GM10248 (cell line): ENCODE measurements around the gene ZBTB38.

Experiments
- CTCF ChIA-PET: fragments of 300-600 bp; sonication (Branson Sonifier 250); formaldehyde crosslinking; extraction: SDS; loops from one replicate; lab custom pipeline; 2021; ENCODE audit warnings: antibody characterized with exemption; lab: Yijun Ruan, JAX
- POLR2A ChIA-PET: fragments of 350-650 bp; sonication (Branson Sonifier 250); formaldehyde crosslinking; extraction: SDS; loops from one replicate; lab custom pipeline; 2020; ENCODE audit warnings: antibody characterized with exemption; lab: Yijun Ruan, JAX
- DNase-seq: peaks from one replicate; pipeline ENCODE4 v3.0.0; 2012; ENCODE audit errors: extremely low spot score
- TF ChIP-seq, protein P1 (sequence below): IDR thresholded peaks from 2 replicates; pipeline ENCODE4 v1.5.1; 2012; ENCODE audit warnings: mild to moderate bottlenecking, low read depth; ENCODE audit errors: extremely low read depth, missing control alignments, control extremely low read depth

Gene ZBTB38

GRCh38 chr3:141380279-141380678, 12.0 kb downstream of the ZBTB38 start:
- CTCF ChIA-PET, result interaction anchor here (1.3 to 10.6 kb wide), 3 partner anchors 9 to 30 kb away, joined by 3 to 143 read pairs (median 57); partner anchors contain the start of gene ZBTB38
- POLR2A ChIA-PET, result no interaction called here
- DNase-seq, result no peak
- TF ChIP-seq, protein P1, sequence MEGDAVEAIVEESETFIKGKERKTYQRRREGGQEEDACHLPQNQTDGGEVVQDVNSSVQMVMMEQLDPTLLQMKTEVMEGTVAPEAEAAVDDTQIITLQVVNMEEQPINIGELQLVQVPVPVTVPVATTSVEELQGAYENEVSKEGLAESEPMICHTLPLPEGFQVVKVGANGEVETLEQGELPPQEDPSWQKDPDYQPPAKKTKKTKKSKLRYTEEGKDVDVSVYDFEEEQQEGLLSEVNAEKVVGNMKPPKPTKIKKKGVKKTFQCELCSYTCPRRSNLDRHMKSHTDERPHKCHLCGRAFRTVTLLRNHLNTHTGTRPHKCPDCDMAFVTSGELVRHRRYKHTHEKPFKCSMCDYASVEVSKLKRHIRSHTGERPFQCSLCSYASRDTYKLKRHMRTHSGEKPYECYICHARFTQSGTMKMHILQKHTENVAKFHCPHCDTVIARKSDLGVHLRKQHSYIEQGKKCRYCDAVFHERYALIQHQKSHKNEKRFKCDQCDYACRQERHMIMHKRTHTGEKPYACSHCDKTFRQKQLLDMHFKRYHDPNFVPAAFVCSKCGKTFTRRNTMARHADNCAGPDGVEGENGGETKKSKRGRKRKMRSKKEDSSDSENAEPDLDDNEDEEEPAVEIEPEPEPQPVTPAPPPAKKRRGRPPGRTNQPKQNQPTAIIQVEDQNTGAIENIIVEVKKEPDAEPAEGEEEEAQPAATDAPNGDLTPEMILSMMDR, result no peak

DNA sequence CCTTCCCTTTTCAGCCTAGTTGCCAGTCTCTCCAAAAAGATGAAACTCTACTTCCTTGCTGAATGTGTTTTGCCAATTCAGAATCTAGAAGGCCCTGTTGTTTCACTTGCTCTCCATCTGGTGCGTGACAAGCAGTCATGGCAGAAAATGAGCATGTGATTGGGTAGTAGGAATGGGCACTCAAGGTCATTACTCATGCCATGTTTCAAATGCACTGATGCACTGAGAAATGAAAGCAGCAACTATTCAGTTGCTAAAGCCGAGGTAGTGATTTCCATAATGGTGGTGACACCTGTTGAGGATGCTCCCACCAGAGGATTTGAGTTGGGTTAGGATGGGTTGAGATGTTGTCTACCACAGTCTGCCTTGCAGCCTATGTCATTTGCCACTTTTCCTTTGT, 12.7 kb downstream of the ZBTB38 start:
- ChIA-PET POLR2A (no interaction called here), CTCF (interaction anchor here (1.0 to 10.6 kb wide), 8 partner anchors 9 to 77 kb away, joined by 3 to 143 read pairs (median 3); partner anchors contain the start of gene ZBTB38)
- TF ChIP-seq, protein P1, result no peak
- no peak for DNase-seq

DNA sequence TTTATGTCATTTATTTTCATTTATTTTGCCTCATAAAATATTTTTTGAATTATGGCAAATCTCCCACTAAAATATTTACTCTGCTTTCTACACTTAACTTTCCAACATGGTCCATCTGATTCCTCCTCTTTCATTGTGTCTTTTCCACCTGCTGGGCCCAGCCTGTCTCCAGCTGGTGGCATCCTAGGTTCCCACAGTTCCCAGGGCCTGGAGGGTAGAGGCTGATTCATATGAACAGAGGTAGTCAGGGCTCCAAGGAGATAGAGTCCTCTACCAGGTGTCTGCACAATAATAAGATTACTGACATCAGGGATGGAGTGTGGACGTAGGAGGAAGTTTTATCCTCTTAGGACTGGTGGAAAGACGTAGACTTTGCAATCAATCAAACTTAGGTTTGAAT, 14.3 kb downstream of the ZBTB38 start:
- TF ChIP-seq, protein P1, result no peak
- ChIA-PET CTCF (interaction anchor here (1.3 to 10.6 kb wide), 8 partner anchors 10 to 71 kb away, joined by 3 to 143 read pairs (median 18); partner anchors contain the start of gene ZBTB38), POLR2A (no interaction called here)
- no peak for DNase-seq

DNA sequence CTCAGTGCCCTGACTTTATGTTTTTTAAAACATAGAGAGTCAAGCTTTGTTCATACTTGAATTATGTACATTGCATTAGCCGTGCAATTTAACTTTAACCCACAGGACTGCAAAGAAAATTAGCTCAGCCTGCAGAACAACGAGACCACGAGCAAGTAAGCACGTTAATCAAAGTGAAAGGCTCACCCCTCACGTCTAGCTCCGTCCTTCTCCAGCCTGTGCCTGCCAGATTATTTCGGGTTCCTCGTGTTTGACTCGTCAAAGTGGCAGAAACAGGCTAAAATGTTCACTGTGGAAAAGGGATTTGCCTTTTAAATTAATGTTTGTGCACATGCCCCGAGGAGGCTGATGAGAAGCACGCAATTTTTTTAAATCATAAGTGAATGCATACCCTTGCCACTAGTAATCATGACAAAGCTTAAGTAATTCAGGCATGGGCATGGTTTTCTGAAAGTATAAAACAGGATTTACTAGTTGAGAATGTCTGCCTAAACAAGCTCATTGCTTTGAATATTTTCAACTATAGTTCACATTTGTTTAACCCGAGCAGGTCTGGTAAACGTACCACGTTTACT, 15.3 kb downstream of the ZBTB38 start:
- no peak for DNase-seq
- TF ChIP-seq, protein P1, result no peak
- ChIA-PET POLR2A (interaction anchor here (1.0 kb wide), 1 partner anchor 14 kb away, joined by 3 read pairs; no protein-coding TSS in a partner anchor), CTCF (interaction anchor here (0.8 to 10.6 kb wide), 15 partner anchors 9 to 79 kb away, joined by 3 to 143 read pairs (median 6); partner anchors contain the start of gene ZBTB38)

DNA sequence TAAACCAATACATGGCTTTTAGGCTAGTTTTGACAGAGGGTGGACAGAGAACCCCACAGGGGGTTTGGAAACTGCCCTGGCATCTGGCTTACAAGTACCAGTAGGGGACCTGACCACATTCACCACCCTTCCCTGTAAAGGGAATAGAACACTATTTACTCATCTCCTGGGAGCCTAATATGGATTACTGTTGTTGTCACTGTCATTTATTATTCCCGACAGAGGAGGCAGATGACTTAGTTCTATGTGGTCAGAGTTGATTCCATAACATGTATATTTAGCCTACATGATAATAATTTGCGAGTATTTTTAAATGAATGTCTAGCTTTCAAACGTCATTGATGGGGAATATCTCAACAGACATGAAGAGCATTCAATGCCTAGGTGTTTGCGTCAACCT, 15.9 kb downstream of the ZBTB38 start:
- POLR2A ChIA-PET, result interaction anchor here (1.0 kb wide), 1 partner anchor 14 kb away, joined by 3 read pairs; no protein-coding TSS in a partner anchor
- CTCF ChIA-PET, result interaction anchor here (0.8 to 10.6 kb wide), 19 partner anchors 8 to 79 kb away, joined by 3 to 143 read pairs (median 5); partner anchors contain the start of gene ZBTB38
- TF ChIP-seq, protein P1, result no peak
- no peak for DNase-seq

DNA sequence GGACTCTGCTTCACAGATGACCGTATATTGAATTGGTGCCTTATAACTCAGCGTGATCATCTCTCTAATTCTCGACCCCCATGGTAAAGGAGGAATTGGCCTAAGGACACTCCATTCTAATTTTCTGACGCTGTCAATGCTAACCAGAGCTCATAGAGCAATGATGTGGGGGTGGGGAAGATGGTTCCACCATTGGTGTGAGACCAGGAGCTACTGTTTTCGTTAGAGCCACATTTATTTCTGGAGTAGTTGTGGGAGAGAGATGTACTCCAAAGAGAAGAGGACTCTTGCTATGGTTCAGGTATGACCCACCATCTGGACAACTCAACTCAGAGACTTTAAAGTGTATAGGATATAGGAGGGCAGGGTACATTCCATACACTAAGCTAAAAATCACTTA, 16.3 kb downstream of the ZBTB38 start:
- ChIA-PET POLR2A (no interaction called here), CTCF (interaction anchor here (0.8 to 10.6 kb wide), 18 partner anchors 8 to 75 kb away, joined by 3 to 143 read pairs (median 5); partner anchors contain the start of gene ZBTB38)
- no peak for DNase-seq
- TF ChIP-seq, protein P1, result no peak
